Effector CD4-positive, alpha-beta T cell (primary cell): Measurements from ENCODE around the gene LDHA.

Experiments
- DNase-seq: peaks from one replicate; pipeline ENCODE4 v3.0.0-alpha.2; 2020
- total RNA-seq: gene quantifications from one replicate; lab custom pipeline; 2026; lab: John Stamatoyannopoulos, UW

The LDHA gene
- total RNA-seq: 277 reads per million, percentile 95 among the genes with 10 or more reads in this experiment

GRCh38 chr11:18394275-18394927 is at the start of gene LDHA:
Gene LDHA (plus strand): TSS chr11:18394563. CDS start chr11:18396843, 2,280 bp downstream.
- DNase-seq: peak; percentile 99

- DNase-seq: no peak
Measured at GRCh38 chr11:18347471-18348125, 46.8 kb upstream of the LDHA start.

DNA sequence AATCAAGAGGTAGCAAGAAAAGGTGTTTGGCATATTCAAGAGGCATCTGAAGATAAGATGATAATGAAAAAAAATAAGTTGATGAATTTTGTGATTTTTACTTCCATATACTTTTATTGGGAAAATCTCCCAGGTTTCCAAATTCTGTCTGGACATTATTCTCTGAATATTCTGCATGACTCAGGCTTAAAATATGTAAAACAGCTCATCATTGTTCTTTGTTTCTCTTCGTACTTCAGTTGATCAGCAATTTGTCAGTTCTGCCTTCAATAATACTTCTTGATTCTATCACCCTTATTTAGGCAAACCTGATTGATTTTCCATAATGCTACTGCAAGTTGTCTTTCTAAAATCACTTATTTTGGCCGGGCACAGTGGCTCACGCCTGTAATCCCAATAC is 41.8 kb upstream of the LDHA start:
- no peak for DNase-seq

DNA sequence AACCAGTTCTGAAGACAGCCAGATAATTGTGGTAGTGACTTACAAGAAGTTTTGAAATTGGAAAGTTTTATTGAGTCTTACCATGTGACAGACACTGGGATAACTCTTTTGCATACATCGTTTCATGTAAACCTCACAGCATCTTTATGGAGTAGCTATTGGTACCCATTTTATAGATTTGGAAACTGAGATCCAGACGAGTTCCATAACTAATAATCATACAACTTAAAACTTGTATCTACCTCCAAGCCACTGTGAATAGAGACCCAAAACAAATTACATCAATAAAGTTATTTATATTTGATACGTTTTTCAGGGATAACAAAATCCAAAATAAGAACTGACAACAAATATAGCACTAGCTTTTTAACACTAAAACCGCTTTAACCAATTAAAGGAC is 35.7 kb upstream of the LDHA start:
- no peak for DNase-seq

- DNase-seq: no peak
Measured at GRCh38 chr11:18361154-18361553, 33.2 kb upstream of the LDHA start.

DNA sequence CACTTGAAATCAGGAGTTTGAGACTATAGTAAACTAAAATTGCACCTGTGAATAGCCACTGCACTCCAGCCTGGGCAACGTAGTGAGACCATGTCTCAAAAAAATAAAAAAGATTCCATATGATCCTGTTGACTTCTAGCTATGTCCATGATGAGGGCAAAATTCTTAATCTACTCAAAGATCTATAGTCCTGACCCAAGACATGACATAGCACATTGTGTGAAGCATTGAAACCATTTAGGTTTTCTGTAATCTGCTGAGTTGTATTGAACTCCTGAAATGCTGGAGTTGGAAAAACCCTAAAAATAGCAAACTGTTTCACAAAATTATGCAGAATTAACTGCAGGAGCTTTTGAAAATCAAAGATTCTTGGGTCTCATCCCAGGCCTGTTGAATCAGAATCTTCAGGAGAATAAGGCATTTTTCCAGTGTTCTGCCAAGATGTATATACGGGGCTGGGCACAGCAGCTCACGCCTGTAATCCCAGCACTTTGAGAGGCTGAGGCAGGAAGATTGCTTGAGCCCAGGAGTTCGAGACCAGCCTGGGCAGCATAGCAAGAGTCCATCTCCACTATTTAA is 29.8 kb upstream of the LDHA start:
- no peak for DNase-seq

GRCh38 chr11:18365741-18366140 is 28.6 kb upstream of the LDHA start:
- DNase-seq: no peak

GRCh38 chr11:18366286-18366685 is 28.1 kb upstream of the LDHA start:
- no peak for DNase-seq

DNA sequence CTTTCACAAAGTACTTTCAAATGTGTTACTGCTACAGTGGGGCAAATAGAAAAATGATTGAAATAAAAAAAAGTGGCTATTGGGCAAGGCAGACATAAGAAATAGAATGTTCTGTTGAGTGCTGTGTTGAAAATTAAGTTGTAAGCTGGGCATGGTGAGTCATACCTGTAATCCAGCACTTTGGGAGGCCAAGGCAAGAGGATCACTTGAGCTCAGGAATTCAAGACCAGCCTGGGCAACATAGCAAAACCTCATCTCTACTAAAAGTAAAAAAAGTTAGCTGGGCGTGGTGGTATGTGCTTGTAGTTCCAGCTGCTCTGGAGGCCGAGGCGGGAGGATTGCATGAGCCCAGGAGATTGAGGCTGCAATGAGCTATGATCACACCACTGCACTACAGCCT is 26.9 kb upstream of the LDHA start:
- DNase-seq: no peak

DNA sequence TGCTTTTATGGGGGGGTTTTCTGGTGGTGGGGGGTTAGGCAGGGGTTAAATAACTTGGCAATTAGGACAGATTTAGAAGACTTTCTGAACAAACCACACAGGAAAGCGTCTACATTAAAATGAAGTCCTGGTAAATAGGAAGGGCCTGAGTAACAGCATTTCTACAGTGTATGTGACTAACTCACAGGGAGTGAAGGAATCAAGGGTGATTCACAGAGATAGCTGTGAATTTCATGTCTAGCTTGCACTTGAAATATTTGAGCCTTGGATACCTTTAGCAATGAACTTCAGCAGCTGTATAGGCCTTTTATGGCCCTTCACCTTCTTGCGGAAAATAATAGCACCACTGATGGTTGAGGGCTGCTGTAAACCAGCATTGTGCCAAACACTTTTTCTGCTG is 26.1 kb upstream of the LDHA start:
- no peak for DNase-seq

GRCh38 chr11:18369398-18369797 is 25.0 kb upstream of the LDHA start:
- no peak for DNase-seq

DNA sequence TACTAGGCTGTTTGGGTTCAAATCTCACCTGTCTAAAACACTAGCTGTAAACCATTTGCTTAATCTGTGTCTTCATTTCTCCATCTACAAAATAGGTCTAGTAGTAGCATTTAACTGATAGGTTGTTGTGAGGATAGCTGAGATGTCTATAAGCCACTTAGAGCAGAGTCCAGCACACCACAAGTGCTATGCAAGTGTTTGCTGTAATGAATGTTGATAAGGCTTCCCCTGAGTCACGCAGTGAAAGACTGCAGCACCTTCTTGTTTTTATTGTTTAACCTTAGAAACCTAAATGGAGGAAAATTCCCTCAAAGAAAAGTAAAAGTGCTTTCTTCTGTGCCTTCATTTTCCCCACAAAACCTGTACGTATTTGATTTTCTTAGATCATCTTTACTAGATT is 23.1 kb upstream of the LDHA start:
- no peak for DNase-seq

DNA sequence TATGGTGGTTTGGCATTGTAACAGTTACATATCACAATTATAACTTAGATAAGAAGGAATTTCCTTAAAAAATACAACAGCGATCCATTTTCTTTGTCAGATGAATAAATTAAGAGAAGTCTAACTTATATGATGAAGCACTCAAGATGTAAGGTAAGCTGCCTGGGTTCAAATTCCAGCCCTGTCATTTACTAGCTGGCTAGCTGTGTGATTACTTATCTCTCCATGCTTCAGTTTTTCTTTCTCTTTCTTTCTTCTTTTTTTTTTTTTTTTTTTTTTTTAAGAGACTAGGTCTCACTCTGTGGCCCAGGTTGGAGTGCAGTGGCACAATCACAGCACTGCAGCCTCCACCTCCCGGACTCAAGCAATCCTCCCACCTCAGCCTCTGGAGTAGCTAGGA is 22.2 kb upstream of the LDHA start:
- no peak for DNase-seq

- DNase-seq: no peak
Measured at GRCh38 chr11:18374956-18375355, 19.4 kb upstream of the LDHA start.

DNA sequence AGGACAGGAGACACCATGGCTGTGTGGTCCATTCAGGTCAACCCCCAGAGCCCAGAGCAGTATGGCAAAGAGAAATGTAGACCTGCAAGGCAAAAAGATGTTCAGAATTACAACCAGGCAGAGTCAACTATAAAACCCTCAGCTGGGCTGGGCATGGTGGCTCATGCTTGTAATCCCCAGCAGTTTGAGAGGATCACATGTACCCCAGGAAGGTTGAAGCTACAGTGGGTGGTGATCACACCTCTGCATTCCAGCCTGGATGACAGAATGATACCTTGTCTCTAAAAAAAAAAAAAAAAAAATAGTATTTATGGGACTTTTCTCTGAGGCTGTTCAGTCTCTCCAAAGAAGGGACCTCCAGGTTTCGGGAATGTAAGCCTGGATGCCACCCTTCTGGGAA is 18.4 kb upstream of the LDHA start:
- DNase-seq: no peak

- no peak for DNase-seq
Measured at GRCh38 chr11:18379201-18379600, 15.2 kb upstream of the LDHA start.

- peak; percentile 60 for DNase-seq
Measured at GRCh38 chr11:18383388-18384156, 10.8 kb upstream of the LDHA start.

DNA sequence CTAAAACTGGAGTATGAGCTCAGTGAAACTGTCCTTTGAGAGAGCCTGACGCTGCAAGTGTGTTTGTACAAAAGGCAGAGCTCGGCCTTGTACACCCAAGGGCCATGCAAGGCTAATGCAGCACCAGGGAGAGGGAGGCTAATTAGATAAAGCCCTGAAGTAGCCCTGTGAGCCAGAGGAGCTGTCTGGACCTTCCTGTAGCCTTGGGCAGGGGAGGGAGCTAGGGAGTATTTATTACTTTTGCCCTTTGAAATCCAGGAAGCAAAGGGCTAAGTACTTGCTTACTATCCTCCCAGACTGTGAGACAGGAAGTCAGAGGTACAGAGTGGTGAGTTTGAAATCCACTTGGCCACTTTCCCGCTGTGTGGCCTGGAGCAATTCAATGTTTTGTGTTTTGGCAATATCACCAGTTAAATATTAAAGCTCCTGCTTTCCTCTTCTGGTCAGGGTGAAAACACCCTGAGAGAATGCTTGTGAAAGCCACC is 10.2 kb upstream of the LDHA start:
- no peak for DNase-seq

DNA sequence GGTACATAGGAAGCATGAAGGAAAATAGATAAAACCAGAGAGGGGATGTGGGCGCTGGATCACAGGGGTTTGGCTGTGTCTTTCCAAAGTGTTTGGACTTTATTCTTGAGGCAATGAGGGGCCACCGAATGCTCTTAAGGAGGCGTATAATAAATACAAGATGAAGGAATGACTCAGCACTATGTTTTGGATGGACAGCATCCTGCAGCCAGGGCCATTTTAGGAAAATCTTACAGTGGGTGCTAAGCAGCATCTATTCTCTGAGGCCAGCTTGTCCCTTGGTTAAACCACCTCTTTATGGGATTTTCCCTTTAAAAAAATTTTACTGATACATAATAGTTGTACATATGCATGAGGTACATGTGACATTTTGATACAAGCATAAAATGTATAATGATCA is 4.3 kb upstream of the LDHA start:
- no peak for DNase-seq

DNA sequence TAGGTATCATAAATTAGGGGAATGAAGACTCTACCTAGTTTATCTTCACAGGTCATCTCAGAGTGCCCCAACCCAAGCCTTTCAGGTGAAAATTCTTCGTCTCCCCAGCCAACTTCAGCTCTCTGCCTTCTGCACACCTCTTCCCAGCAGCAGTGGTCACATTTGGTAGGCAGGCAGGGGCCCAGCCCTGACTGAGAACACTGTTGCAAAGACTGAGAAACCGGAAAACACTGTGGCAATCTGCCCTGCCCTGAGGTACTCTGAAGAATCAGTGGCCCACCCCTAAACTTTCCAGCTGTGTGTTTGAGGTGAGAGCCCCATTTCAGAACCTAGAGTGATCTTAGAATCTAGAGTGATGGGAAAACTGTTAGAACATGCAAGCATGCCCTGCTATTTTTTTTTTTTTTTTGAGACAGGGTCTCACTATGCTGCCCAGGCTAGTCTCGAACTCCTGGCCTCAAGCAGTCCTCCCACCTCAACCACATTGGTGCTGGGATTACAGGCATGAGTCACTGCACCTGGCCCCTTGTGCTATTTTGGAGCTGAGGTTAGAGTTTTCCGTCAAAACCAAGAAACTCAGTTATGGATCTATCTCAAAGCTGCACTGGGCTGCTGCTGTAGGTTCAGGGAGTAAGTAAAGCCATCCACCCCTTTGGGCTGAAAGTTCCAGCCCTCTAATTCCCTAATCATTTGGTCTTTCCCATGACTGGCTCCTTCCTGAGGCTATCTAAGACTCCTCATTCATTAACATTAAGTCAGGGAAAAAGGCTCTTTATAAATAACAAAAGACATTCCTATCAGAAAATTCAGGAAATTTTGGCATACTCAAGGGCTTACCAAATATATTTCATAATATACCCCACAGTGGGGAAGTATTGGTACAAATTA is 1.7 kb upstream of the LDHA start:
- DNase-seq: no peak

GRCh38 chr11:18393581-18394274 is 635 bp upstream of the LDHA start:
- DNase-seq: no peak
